GM21529 (cell line): ENCODE data around the gene CHPF2.

ENCODE experiments used
- ATAC-seq: cut with Tn5 transposase; IDR thresholded peaks from one replicate; pipeline ENCODE4 v1.9.1; 2021; ENCODE audit not compliant: unreplicated experiment

The CHPF2 gene

GRCh38 chr7:151232917-151233701 is 826 bp downstream of the CHPF2 start:
- peak; percentile 26 for ATAC-seq

DNA sequence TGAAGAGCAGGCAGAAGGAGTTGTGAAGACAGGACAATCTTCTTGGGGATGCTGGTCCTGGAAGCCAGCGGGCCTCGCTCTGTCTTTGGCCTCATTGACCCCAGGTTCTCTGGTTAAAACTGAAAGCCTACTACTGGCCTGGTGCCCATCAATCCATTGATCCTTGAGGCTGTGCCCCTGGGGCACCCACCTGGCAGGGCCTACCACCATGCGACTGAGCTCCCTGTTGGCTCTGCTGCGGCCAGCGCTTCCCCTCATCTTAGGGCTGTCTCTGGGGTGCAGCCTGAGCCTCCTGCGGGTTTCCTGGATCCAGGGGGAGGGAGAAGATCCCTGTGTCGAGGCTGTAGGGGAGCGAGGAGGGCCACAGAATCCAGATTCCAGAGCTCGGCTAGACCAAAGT is 1.5 kb downstream of the CHPF2 start:
- ATAC-seq, result no peak

GRCh38 chr7:151235091-151235787 is 3.0 kb downstream of the CHPF2 start:
- ATAC-seq, result no peak

- ATAC-seq, result no peak
Measured at GRCh38 chr7:151236406-151236805, 4.1 kb downstream of the CHPF2 start.

- no peak for ATAC-seq
Measured at GRCh38 chr7:151237244-151238189, 5.2 kb downstream of the CHPF2 start.

GRCh38 chr7:151238190-151238810 is 6.0 kb downstream of the CHPF2 start:
- no peak for ATAC-seq

DNA sequence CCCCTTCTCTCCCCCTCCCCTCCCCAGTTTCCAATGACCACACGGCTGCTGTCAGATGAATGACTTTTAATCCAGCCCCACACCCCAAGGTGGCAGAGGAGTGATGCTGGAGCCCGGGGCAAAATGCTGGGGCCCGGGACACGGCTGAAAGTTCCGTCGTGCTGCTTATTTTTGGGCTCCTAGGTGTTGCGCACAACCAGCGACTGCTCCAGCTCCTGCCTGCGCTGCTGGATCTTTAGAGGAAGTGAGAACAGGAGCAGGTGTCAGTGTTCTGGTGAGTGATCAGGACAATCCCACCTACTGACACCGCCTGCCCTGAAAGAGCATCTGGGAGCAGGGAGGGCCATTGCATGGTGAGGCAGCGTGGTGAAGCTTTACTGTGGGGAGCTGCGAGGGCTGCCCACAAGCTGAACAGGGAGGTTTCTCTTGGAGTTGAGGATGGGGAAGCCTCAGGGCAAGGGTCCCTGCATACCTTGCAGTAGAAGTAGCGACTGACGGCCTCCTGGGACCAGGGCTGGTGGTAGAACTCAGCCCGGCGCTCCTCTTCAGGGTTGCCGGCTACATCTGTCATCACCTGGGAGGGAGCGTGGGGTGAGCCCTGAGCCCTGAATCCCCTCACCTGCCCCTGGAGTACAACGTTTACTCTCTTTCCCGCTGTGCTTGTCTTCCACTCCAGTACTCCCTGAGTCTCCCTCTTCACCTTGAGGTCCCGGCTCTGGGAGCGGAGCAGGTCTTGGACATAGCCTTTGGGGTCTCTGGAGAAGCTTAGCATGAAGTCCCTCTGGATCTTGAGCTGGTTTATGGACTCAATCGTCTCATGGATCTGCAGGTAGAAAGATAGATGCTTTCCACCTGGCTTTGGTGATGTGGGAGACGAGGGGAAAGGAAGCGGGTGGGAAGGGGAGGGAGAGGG is 6.9 kb downstream of the CHPF2 start:
- ATAC-seq, result no peak

DNA sequence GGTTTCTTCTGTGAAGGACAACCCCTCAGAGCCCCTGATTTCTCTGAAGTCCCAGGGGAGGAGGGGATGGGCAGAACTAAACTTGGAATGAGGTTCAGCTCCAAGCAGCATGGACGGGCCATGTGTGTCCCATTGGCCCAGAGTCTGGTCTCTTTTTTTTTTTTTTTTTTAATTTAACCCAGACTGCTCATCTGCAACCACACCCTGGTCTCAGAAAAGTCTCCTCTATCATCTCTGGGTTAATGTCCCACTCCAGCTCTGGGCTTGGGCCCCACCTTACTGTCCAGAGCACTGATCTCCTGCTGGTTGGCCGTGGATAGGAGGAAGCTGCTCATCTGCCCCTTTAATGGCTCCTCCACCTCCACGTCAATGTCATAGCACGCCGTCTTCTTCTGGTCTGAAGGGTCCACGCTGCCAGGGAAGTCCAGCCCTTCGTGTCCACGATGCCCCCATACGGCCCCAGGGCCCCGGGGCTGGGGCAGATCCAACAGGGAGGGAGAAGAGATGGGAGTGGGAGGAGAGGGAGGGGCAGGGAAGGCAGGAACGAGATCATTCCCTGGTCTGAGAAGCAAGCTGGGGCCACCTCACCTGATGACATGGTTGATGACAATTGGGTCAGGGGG is 7.7 kb downstream of the CHPF2 start:
- no peak for ATAC-seq

GRCh38 chr7:151240536-151240935 is 8.3 kb downstream of the CHPF2 start:
- ATAC-seq, result no peak

DNA sequence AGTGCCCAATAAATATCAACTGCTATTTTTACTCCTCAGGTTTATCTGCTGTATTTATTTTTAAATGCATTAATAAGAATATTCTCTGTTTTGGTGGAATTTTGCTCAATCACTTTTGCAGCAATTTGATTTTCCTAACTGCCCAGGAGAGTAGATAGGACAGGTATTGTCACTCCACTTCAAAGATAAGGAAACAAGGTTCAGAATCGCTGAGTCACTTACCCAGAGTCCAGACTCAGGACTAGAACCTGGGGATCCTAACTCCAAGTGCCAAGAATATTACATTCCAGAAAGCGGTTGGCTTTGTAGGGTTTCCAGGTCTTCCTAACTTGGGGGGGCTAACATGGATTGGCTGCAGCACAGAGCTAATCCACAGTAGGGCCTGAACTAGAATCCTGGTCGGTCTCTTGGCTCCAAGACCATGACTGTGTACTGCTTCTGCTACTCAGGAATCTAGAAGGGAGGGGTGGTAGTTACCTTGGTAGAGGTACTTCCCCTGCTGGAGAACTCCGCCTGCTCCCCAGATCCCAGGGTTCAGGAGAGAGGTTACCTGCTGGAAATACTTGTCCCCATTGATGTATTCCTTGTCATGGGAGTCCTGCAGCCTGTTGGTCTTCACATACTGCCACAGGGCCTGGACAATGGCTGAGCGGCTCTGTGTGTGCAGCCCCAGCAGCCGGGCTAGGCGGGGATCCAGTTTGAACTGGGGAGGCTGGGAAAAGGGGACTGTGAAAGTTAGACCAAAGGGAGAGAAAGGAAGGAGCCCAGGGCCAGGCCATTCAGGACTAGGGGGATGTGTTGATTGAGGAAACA is 8.9 kb downstream of the CHPF2 start:
- no peak for ATAC-seq

GRCh38 chr7:151241755-151242096 is 9.4 kb downstream of the CHPF2 start:
- no peak for ATAC-seq

DNA sequence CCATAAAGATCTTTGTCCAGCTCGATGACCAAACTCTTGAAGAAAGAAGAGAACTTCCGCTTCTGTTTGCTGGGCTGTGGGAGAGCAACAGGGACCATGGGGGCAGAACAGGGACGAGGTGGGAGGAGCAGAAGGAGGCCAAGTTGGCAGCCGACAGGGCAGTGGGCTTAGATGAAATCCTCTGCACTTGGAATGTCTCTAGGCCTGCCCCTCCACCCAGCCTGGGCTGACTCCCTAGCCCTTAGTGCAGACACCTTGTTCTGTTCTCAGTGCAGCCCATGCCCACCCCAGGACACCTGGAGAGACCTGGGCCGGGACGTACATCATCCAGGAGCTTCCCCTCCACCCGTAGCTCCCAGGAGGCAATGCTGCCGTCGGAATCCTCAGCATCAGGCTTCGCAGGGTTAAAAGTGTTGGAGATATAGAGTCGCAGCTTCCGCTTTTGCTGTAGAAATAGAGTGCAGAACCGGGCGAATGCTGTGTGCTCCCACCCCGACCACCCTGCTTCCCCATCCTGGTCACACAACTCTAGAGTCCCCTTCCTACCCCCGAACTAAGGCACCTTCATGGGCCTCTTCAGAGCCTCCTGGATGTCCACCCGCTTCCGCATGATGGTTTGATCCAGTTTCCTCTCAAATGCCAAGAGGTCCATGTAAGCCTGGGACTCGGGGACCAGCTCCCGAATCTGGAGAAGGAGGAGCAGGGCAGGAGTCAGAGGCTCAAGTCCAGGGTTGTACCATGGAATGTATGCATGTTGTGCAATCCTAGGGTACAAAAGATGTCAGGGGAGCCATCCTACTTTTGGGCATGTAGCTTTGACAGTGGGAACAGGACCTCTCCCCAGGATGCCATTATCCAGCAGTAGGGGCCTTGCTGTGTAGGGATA is 10.1 kb downstream of the CHPF2 start:
- no peak for ATAC-seq

- ATAC-seq, result no peak
Measured at GRCh38 chr7:151243045-151243349, 10.7 kb downstream of the CHPF2 start.

GRCh38 chr7:151243408-151244195 is 11.3 kb downstream of the CHPF2 start:
- peak; percentile 39 for ATAC-seq

DNA sequence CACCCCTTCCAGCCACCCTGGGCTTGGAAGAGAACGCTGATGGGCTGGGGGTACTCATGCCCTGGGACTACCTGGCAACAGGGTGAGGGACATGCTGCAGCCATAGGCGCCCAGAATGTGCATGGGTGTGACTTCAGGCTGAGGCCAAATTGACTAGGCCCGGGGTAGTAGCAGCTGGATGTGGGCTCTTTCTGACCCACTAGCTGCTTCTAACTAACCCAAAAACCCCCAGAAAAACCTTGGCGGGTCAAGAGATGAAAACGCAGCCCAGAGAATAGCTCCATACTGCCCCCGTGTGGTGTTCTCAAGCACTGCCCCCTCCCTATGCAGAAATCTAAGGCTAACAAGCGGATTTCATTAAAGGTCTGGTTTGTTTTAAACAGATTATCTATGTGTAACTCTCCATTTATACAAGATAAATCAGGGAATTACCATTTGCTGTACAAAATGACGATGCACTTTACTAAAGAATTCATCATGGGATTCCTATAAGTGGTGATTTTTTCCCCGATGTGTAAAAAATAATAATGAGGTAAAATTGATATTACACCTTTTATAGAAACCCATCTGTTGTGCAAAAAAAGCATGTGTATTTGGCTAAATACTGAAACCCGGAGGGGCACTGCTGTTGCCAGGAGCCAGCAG is 12.0 kb downstream of the CHPF2 start:
- no peak for ATAC-seq

GRCh38 chr7:151244841-151245346 is 12.6 kb downstream of the CHPF2 start:
- ATAC-seq, result no peak
